Liver (tissue), 9 donors: ENCODE measurements around the gene STUM. TPM values are rescaled to one million over a fixed set of nuclear protein-coding genes. Genes with fewer than 3 reads are reported as not detected.

Experiments
- DNase-seq: peaks from one replicate; pipeline ENCODE4 v3.0.0-alpha.2; 2017; ENCODE audit warnings: low spot score
- H3K27ac ChIP-seq, 2 donors: one replicate each; pipeline ENCODE4 v1.7.0; 2013; ENCODE audit warnings: inconsistent platforms in 2 of 2, low read length in 2 of 2, control low read depth in 1 of 2, low read depth in 1 of 2, mild to moderate bottlenecking in 1 of 2
- H3K27me3 ChIP-seq, 4 donors: one replicate each; pipeline versions ENCODE4 v1.6.1 to v1.7.0; 2013; ENCODE audit warnings: low read length in 3 of 4, inconsistent platforms in 1 of 4, mild to moderate bottlenecking in 1 of 4, moderate library complexity in 1 of 4; ENCODE audit not compliant: control insufficient read depth in 4 of 4, insufficient read depth in 4 of 4
- H3K36me3 ChIP-seq, 4 donors: one replicate each; pipeline versions ENCODE4 v1.6.1 to v1.7.0; 2013; ENCODE audit warnings: low read length in 3 of 4, mild to moderate bottlenecking in 3 of 4, low read depth in 1 of 4, moderate library complexity in 1 of 4; ENCODE audit not compliant: control insufficient read depth in 4 of 4, insufficient read depth in 3 of 4
- H3K4me1 ChIP-seq, 4 donors: one replicate each; pipeline versions ENCODE4 v1.6.1 to v1.7.0; 2013; ENCODE audit warnings: low read length in 3 of 4, mild to moderate bottlenecking in 3 of 4, moderate library complexity in 1 of 4; ENCODE audit not compliant: control insufficient read depth in 4 of 4, insufficient read depth in 4 of 4
- H3K4me3 ChIP-seq, 3 donors: one replicate each; pipeline versions ENCODE4 v1.6.1 to v1.7.0; 2013; ENCODE audit warnings: low read length in 3 of 3, control low read depth in 1 of 3, low read depth in 1 of 3, mild to moderate bottlenecking in 1 of 3
- H3K9ac ChIP-seq, 2 donors: one replicate each; pipeline ENCODE4 v1.7.0; 2013; ENCODE audit warnings: low read length in 2 of 2, mild to moderate bottlenecking in 2 of 2, moderate library complexity in 2 of 2, control low read depth in 1 of 2, low read depth in 1 of 2
- H3K9me3 ChIP-seq, 4 donors: one replicate each; pipeline versions ENCODE4 v1.6.1 to v1.7.0; 2013; ENCODE audit warnings: low read length in 3 of 4; ENCODE audit not compliant: control insufficient read depth in 4 of 4
- EGR1 ChIP-seq, 2 donors: IDR thresholded peaks; 2 replicates each; pipeline ENCODE4 v1.6.1; 2016 to 2018; ENCODE audit warnings: antibody characterized with exemption in 2 of 2, low read depth in 2 of 2
- FOXA1 ChIP-seq: IDR thresholded peaks from 2 replicates; pipeline ENCODE4 v1.6.1; 2016; ENCODE audit warnings: antibody characterized with exemption
- FOXA2 ChIP-seq: IDR thresholded peaks from 2 replicates; pipeline ENCODE4 v1.6.1; 2016; ENCODE audit warnings: antibody characterized with exemption
- GABPA ChIP-seq, 2 donors: IDR thresholded peaks in 1 of 2; conservative IDR thresholded peaks in 1 of 2; 2 replicates each; pipeline ENCODE4 v1.6.1; 2016; ENCODE audit warnings: antibody characterized with exemption in 2 of 2, mild to moderate bottlenecking in 1 of 2, moderate library complexity in 1 of 2
- HNF4A ChIP-seq, 2 donors: conservative IDR thresholded peaks; 2 replicates each; pipeline ENCODE4 v1.6.1; 2016; ENCODE audit warnings: antibody characterized with exemption in 2 of 2, mild to moderate bottlenecking in 2 of 2
- HNF4G ChIP-seq: IDR thresholded peaks from 2 replicates; pipeline ENCODE4 v1.6.1; 2016; ENCODE audit warnings: antibody characterized with exemption
- JUND ChIP-seq, 2 donors: IDR thresholded peaks; 2 replicates each; pipeline ENCODE4 v1.6.1; 2016; ENCODE audit warnings: antibody characterized with exemption in 2 of 2
- MAX ChIP-seq: IDR thresholded peaks from 2 replicates; pipeline ENCODE4 v1.6.1; 2016; ENCODE audit warnings: antibody characterized with exemption
- NR2F2 ChIP-seq: IDR thresholded peaks from 2 replicates; pipeline ENCODE4 v1.6.1; 2016; ENCODE audit warnings: antibody characterized with exemption
- RAD21 ChIP-seq, 2 donors: IDR thresholded peaks; 2 replicates each; pipeline ENCODE4 v1.6.1; 2016; ENCODE audit warnings: antibody characterized with exemption in 2 of 2, mild to moderate bottlenecking in 2 of 2
- REST ChIP-seq: IDR thresholded peaks from 2 replicates; pipeline ENCODE4 v1.6.1; 2016; ENCODE audit warnings: antibody characterized with exemption, mild to moderate bottlenecking
- RXRA ChIP-seq, 2 donors: IDR thresholded peaks; 2 replicates each; pipeline ENCODE4 v1.6.1; 2017 to 2018; ENCODE audit warnings: antibody characterized with exemption in 2 of 2, mild to moderate bottlenecking in 1 of 2
- SP1 ChIP-seq: IDR thresholded peaks from 2 replicates; pipeline ENCODE4 v1.6.1; 2018; ENCODE audit warnings: antibody characterized with exemption, mild to moderate bottlenecking
- TAF1 ChIP-seq: conservative IDR thresholded peaks from 2 replicates; pipeline ENCODE4 v1.6.1; 2016; ENCODE audit warnings: antibody characterized with exemption, mild to moderate bottlenecking
- YY1 ChIP-seq: IDR thresholded peaks from 2 replicates; pipeline ENCODE4 v1.6.1; 2016; ENCODE audit warnings: antibody characterized with exemption, mild to moderate bottlenecking
- WGBS: extraction: QIAGEN DNeasy Blood & Tissue Kit; methylation state at CpG from one replicate; pipeline ENCODE4 v1.1.7; 2013; 5-methylcytosine and 5-hydroxymethylcytosine counted together
- polyA plus RNA-seq, 2 donors: library from polyadenylated mRNA; stranded (reverse) in 1 of 2; unstranded in 1 of 2; fragments of 200-250 nt in 1 of 2; fragments of >200 nt in 1 of 2; fragmentation: Nextera tagmentation in 1 of 2; extraction: Ambion mirVana in 1 of 2; gene quantifications; one replicate each; pipeline versions ENCODE4 v1.2.1 to v1.2.3, GENCODE V29; 2013 to 2015
- total RNA-seq, 2 donors: library from RNA; depleted of rRNA; stranded (reverse); fragments of >200 nt; gene quantifications; one replicate each; pipeline ENCODE4 v1.2.3, GENCODE V29; 2014
- TF ChIP-seq, protein P1 (sequence below): IDR thresholded peaks from 2 replicates; pipeline ENCODE4 v1.6.1; 2016; ENCODE audit warnings: antibody characterized with exemption
- TF ChIP-seq, protein P2 (sequence below): IDR thresholded peaks from 2 replicates; pipeline ENCODE4 v1.6.1; 2016; ENCODE audit warnings: antibody characterized with exemption
- TF ChIP-seq, protein P3 (sequence below): fragments of 150-350 bp; IDR thresholded peaks from 2 replicates; pipeline ENCODE4 v1.5.1; 2017; ENCODE audit warnings: improper control_type of control experiment, low read depth, low read length; ENCODE audit not compliant: missing input control
- donor health status: healthy.
- donor health status: healthy.
- donor health status: healthy.
- donor health status: healthy.
- donor health status: healthy.

The STUM gene
- total and polyA plus RNA-seq, 4 donors: 0.03 to 0.14 (median 0.07) TPM

- Histone ChIP-seq H3K9ac (no peak overlapping the region), H3K27me3 (no peaks in the 10 kb centered on the region), H3K27ac (peak overlapping the region in 1 of 2 donors; percentile 25), H3K4me3 (no peak overlapping the region), H3K9me3 (no peaks in the 10 kb centered on the region), H3K4me1 (peaks cover 0 to 16% (median 1%) of the 10 kb centered on the region in 4 donors), H3K36me3 (no peaks in the 10 kb centered on the region)
- DNase-seq: no peak
- TF ChIP-seq RAD21 (IDR thresholded peaks at IDR 0.05) (no peak), FOXA2 (no peak), SP1 (no peak), REST (no peak), JUND (IDR thresholded peaks at IDR 0.05) (no peak), GABPA (IDR thresholded peaks at IDR 0.05 in 1 of 2, conservative IDR thresholded peaks at IDR 0.05 in 1 of 2) (no peak), FOXA1 (no peak), TAF1 (no peak), MAX (no peak), NR2F2 (no peak), RXRA (IDR thresholded peaks at IDR 0.05) (no peak), EGR1 (IDR thresholded peaks at IDR 0.05; ENCODE audit: low read depth in 2 of 2) (no peak), HNF4G (no peak), YY1 (no peak), HNF4A (conservative IDR thresholded peaks at IDR 0.05) (no peak)
- TF ChIP-seq, protein P1, sequence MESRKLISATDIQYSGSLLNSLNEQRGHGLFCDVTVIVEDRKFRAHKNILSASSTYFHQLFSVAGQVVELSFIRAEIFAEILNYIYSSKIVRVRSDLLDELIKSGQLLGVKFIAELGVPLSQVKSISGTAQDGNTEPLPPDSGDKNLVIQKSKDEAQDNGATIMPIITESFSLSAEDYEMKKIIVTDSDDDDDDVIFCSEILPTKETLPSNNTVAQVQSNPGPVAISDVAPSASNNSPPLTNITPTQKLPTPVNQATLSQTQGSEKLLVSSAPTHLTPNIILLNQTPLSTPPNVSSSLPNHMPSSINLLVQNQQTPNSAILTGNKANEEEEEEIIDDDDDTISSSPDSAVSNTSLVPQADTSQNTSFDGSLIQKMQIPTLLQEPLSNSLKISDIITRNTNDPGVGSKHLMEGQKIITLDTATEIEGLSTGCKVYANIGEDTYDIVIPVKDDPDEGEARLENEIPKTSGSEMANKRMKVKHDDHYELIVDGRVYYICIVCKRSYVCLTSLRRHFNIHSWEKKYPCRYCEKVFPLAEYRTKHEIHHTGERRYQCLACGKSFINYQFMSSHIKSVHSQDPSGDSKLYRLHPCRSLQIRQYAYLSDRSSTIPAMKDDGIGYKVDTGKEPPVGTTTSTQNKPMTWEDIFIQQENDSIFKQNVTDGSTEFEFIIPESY: no peak
- TF ChIP-seq, protein P2, sequence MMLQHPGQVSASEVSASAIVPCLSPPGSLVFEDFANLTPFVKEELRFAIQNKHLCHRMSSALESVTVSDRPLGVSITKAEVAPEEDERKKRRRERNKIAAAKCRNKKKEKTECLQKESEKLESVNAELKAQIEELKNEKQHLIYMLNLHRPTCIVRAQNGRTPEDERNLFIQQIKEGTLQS: no peak
- TF ChIP-seq, protein P3, sequence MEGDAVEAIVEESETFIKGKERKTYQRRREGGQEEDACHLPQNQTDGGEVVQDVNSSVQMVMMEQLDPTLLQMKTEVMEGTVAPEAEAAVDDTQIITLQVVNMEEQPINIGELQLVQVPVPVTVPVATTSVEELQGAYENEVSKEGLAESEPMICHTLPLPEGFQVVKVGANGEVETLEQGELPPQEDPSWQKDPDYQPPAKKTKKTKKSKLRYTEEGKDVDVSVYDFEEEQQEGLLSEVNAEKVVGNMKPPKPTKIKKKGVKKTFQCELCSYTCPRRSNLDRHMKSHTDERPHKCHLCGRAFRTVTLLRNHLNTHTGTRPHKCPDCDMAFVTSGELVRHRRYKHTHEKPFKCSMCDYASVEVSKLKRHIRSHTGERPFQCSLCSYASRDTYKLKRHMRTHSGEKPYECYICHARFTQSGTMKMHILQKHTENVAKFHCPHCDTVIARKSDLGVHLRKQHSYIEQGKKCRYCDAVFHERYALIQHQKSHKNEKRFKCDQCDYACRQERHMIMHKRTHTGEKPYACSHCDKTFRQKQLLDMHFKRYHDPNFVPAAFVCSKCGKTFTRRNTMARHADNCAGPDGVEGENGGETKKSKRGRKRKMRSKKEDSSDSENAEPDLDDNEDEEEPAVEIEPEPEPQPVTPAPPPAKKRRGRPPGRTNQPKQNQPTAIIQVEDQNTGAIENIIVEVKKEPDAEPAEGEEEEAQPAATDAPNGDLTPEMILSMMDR: no peak
- 50% methylated on average over 8 of the region's 8 CpGs for WGBS
Measured at GRCh38 chr1:226654046-226654667, 105.6 kb downstream of the STUM start.
